Neural cell (in vitro differentiated cells): ENCODE results near the gene RGL1. TPM values are rescaled to one million over a fixed set of nuclear protein-coding genes. Genes with fewer than 3 reads are reported as not detected.
"Not testable (repeated sequence)": the region's sequence is repeated elsewhere in the genome, so short reads cannot be mapped to it uniquely, and the experiment has no call there.

Experiments used
- H2AFZ ChIP-seq: fragments of 200-600, 300-800 bp; sonication (generic), shearing (Covaris generic); 2 replicates; pipeline ENCODE4 v1.6.0; 2014; ENCODE audit warnings: low read depth, mild to moderate bottlenecking, antibody characterized with exemption, low read length, moderate library complexity
- H3F3A ChIP-seq: fragments of 200-600 bp; shearing (Covaris generic); 2 replicates; pipeline ENCODE4 v1.6.1; 2016; ENCODE audit warnings: mild to moderate bottlenecking, moderate library complexity, mixed read lengths, antibody characterized with exemption, low read length; ENCODE audit not compliant: insufficient read depth, poor library complexity, severe bottlenecking
- H3K27ac ChIP-seq: fragments of 200-600, 300-800 bp; sonication (generic), shearing (Covaris generic); 2 replicates; pipeline ENCODE4 v1.5.1; 2014; ENCODE audit warnings: mild to moderate bottlenecking, low read length, moderate library complexity
- H3K27me3 ChIP-seq: fragments of 300-800, 200-600 bp; sonication (generic), shearing (Covaris generic); 2 replicates; pipeline ENCODE4 v1.6.0; 2014; ENCODE audit warnings: mild to moderate bottlenecking, low read depth, low read length, moderate library complexity; ENCODE audit not compliant: insufficient read depth
- H3K36me3 ChIP-seq: fragments of 300-800, 200-600 bp; sonication (generic), shearing (Covaris generic); 2 replicates; pipeline ENCODE4 v1.5.1; 2014; ENCODE audit warnings: mild to moderate bottlenecking, antibody characterized with exemption, low read length, moderate library complexity; ENCODE audit not compliant: insufficient read depth
- H3K4me2 ChIP-seq: fragments of 300-800, 200-600 bp; sonication (generic), shearing (Covaris generic); 2 replicates; pipeline ENCODE4 v1.6.0; 2014; ENCODE audit warnings: mild to moderate bottlenecking, low read length
- H3K4me3 ChIP-seq: fragments of 300-800, 200-600 bp; sonication (generic), shearing (Covaris generic); 2 replicates; pipeline ENCODE4 v1.5.1; 2014; ENCODE audit warnings: mild to moderate bottlenecking, low read length, moderate library complexity
- H3K79me2 ChIP-seq: fragments of 200-600 bp; shearing (Covaris generic); replicated peaks from 2 replicates; pipeline ENCODE4 v1.6.0; 2014; ENCODE audit warnings: mild to moderate bottlenecking, low read length, moderate library complexity; ENCODE audit not compliant: insufficient read depth
- H3K9ac ChIP-seq: fragments of 300-800, 200-600 bp; sonication (generic), shearing (Covaris generic); 2 replicates; pipeline ENCODE4 v1.6.1; 2016; ENCODE audit warnings: mild to moderate bottlenecking, low read length, mixed read lengths
- H3K9me2 ChIP-seq: fragments of 200-600 bp; shearing (Covaris generic); 2 replicates; pipeline ENCODE4 v1.6.1; 2016; ENCODE audit warnings: mild to moderate bottlenecking, low read length, mixed read lengths; ENCODE audit not compliant: insufficient read depth
- H3K9me3 ChIP-seq: fragments of 200-600, 300-800 bp; sonication (generic), shearing (Covaris generic); 2 replicates; pipeline ENCODE4 v1.6.1; 2016; ENCODE audit warnings: mild to moderate bottlenecking, mixed run types, low read length, moderate library complexity, mixed read lengths
- H4K20me1 ChIP-seq: fragments of 200-600 bp; shearing (Covaris generic); 2 replicates; pipeline ENCODE4 v1.6.1; 2016; ENCODE audit warnings: mild to moderate bottlenecking, mixed run types; ENCODE audit not compliant: insufficient read depth
- EP300 ChIP-seq: fragments of 450-650 bp; conservative IDR thresholded peaks from 2 replicates; pipeline ENCODE4 v1.6.1; 2014; ENCODE audit warnings: antibody characterized with exemption, mild to moderate bottlenecking, moderate library complexity; ENCODE audit not compliant: poor library complexity, severe bottlenecking
- EZH2 ChIP-seq: fragments of 200-600, 300-800 bp; shearing (Covaris generic), sonication (generic); IDR thresholded peaks from 2 replicates; pipeline ENCODE4 v1.6.1; 2014; ENCODE audit warnings: antibody characterized with exemption, low read length, borderline replicate concordance, mild to moderate bottlenecking; ENCODE audit not compliant: insufficient read depth, poor library complexity, severe bottlenecking
- MXI1 ChIP-seq: fragments of 450-650 bp; conservative IDR thresholded peaks from 2 replicates; pipeline ENCODE4 v1.6.1; 2014; ENCODE audit warnings: antibody characterized with exemption, mild to moderate bottlenecking; ENCODE audit not compliant: poor library complexity, severe bottlenecking
- POLR2AphosphoS5 ChIP-seq: IDR thresholded peaks from 2 replicates; pipeline ENCODE4 v1.6.1; 2012
- RAD21 ChIP-seq: fragments of 450-650 bp; conservative IDR thresholded peaks from 2 replicates; pipeline ENCODE4 v1.6.1; 2014; ENCODE audit warnings: antibody characterized with exemption, mild to moderate bottlenecking, moderate library complexity
- SMC3 ChIP-seq: fragments of 450-650 bp; conservative IDR thresholded peaks from 2 replicates; pipeline ENCODE4 v1.6.1; 2014; ENCODE audit warnings: antibody characterized with exemption, mild to moderate bottlenecking, moderate library complexity; ENCODE audit not compliant: poor library complexity
- TAF1 ChIP-seq: IDR thresholded peaks from 2 replicates; pipeline ENCODE4 v1.6.1; 2012; ENCODE audit warnings: low read depth
- polyA plus RNA-seq: library from polyadenylated mRNA; depleted of rRNA; stranded (reverse); fragments of >200 nt; gene quantifications from 2 replicates; pipeline ENCODE4 v1.2.3, GENCODE V29; 2014
- TF ChIP-seq, protein P1 (sequence below): fragments of 450-650 bp; IDR thresholded peaks from 2 replicates; pipeline ENCODE4 v1.5.1; 2014; ENCODE audit warnings: antibody characterized with exemption, mild to moderate bottlenecking, moderate library complexity; ENCODE audit not compliant: poor library complexity, severe bottlenecking

Gene RGL1
- polyA plus RNA-seq, 1 donor from 2014 or later = 14.7 TPM

DNA sequence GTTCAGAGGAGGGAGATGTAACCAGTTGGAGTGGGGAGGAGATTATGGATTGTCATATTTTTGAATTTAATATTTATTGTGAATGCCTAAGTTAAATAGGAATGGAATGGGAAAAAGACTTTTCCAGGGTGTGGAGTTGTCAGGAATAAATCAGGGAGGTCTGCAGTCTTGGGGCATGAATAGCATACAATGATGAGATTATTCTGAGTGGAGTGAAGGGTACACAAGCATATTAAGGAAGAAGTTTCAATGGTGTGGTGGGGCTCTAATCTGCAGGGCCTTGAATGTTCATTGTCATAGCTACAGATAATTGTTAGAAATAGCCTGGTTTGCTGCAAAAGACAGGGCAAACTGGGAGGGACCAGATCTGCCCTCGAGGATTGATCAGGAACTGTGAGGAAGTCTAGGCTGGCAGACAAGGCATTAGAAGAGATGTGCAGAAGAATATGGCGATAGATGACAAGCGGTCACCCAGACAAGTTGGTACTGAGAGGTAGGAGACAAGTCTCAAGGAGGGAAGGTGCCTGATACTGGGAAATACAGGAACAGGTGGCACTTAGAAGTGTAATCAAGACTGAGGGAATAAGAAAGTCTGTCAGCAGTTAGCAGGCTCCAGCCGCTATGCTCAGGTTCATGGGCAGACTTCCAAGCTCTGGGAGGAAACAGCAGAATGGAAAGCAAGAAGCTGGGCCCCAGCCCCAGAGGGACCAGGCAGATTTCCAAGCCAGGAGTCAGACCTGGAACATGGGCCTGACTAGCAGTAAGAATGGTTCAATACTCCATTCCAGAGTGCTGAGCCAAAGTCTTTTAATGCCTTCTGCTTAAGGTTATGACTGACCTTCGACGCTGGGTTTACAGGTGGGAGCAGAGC, 20.9 kb upstream of the RGL1 start:
- Histone ChIP-seq H3K27me3 (no peaks in the 10 kb centered on the region), H3K4me3 (no peak overlapping the region), H3K9ac (no peak overlapping the region), H2AFZ (no peak overlapping the region), H3K9me3 (no peaks in the 10 kb centered on the region), H3K79me2 (no peaks in the 10 kb centered on the region), H3F3A (no peaks in the 10 kb centered on the region), H3K36me3 (no peaks in the 10 kb centered on the region), H3K9me2 (no peaks in the 10 kb centered on the region), H4K20me1 (no peaks in the 10 kb centered on the region), H3K4me2 (no peak overlapping the region), H3K27ac (no peak overlapping the region)
- TF ChIP-seq EP300 (no peak), MXI1 (no peak)

DNA sequence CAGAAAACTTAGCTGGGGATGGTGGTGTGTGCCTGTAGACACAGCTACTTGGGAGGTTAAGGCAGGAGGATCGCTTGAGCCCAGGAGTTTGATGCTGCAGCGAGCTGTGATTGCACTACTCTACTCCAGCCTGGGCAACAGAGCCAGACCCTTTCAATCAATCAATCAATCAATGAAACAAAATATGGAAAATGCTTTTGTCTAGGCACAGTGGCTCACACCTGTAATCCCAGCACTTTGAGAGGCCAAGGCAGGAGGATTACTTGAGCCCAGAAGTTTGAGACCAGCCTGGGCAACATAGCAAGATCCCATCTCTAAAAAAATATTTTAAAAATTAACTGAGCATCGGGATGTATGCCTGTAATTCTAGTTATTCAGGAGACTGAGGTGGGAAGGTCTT, 19.0 kb upstream of the RGL1 start:
- H3K27me3 ChIP-seq, H3K79me2 ChIP-seq, H3K9me2 ChIP-seq, H3K36me3 ChIP-seq, H3K4me2 ChIP-seq, H3F3A ChIP-seq, H3K27ac ChIP-seq, H3K4me3 ChIP-seq, H4K20me1 ChIP-seq, H3K9ac ChIP-seq, H2AFZ ChIP-seq, H3K9me3 ChIP-seq: not testable (repeated sequence)

GRCh38 chr1:183787704-183788103, 17.2 kb upstream of the RGL1 start:
- H3K4me2 ChIP-seq = no peak overlapping the region
- no peaks in the 10 kb centered on the region for H3K79me2 ChIP-seq

GRCh38 chr1:183791319-183791718, 13.6 kb upstream of the RGL1 start:
- Histone ChIP-seq H3K4me3 (no peak overlapping the region), H3K9me3 (peaks cover 6% of the 10 kb centered on the region)
- TF ChIP-seq SMC3 = no peak
- no peak for TF ChIP-seq MXI1
- TF ChIP-seq, protein P1, sequence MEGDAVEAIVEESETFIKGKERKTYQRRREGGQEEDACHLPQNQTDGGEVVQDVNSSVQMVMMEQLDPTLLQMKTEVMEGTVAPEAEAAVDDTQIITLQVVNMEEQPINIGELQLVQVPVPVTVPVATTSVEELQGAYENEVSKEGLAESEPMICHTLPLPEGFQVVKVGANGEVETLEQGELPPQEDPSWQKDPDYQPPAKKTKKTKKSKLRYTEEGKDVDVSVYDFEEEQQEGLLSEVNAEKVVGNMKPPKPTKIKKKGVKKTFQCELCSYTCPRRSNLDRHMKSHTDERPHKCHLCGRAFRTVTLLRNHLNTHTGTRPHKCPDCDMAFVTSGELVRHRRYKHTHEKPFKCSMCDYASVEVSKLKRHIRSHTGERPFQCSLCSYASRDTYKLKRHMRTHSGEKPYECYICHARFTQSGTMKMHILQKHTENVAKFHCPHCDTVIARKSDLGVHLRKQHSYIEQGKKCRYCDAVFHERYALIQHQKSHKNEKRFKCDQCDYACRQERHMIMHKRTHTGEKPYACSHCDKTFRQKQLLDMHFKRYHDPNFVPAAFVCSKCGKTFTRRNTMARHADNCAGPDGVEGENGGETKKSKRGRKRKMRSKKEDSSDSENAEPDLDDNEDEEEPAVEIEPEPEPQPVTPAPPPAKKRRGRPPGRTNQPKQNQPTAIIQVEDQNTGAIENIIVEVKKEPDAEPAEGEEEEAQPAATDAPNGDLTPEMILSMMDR = no peak
- no peak for TF ChIP-seq RAD21
- TF ChIP-seq POLR2AphosphoS5 = no peak
- no peak for TF ChIP-seq TAF1
- TF ChIP-seq EZH2 = no peak

More at GRCh38 chr1:183787704-183788103, 17.2 kb upstream of the RGL1 start:
- Histone ChIP-seq H3K9me3 (peaks cover 1% of the 10 kb centered on the region), H2AFZ (no peak overlapping the region), H3K27me3 (no peaks in the 10 kb centered on the region), H3K9me2 (no peaks in the 10 kb centered on the region), H3K27ac (no peak overlapping the region), H4K20me1 (no peaks in the 10 kb centered on the region), H3K9ac (no peak overlapping the region), H3F3A (no peaks in the 10 kb centered on the region), H3K4me3 (no peak overlapping the region), H3K36me3 (no peaks in the 10 kb centered on the region)
- TF ChIP-seq TAF1 = no peak
- TF ChIP-seq, protein P1 = no peak
- TF ChIP-seq EZH2 = no peak

More at GRCh38 chr1:183791319-183791718, 13.6 kb upstream of the RGL1 start:
- H3K36me3 ChIP-seq = no peaks in the 10 kb centered on the region
- no peaks in the 10 kb centered on the region for H3F3A ChIP-seq
- no peaks in the 10 kb centered on the region for H4K20me1 ChIP-seq
- H3K27me3 ChIP-seq = no peaks in the 10 kb centered on the region
- H3K9me2 ChIP-seq = no peaks in the 10 kb centered on the region
- H3K9ac ChIP-seq = no peak overlapping the region
- no peaks in the 10 kb centered on the region for H3K79me2 ChIP-seq
- no peak overlapping the region for H2AFZ ChIP-seq
- H3K4me2 ChIP-seq = no peak overlapping the region
- H3K27ac ChIP-seq = no peak overlapping the region
